Retinal pigment epithelial cell (primary cell): ENCODE results near the gene LOXHD1.

Source experiments
- DNase-seq: peaks from one replicate; pipeline ENCODE4 v3.0.0-alpha.2; 2010; ENCODE audit warnings: low read depth
- H3K4me3 ChIP-seq: 2 replicates; pipeline ENCODE4 v1.5.1; 2011; ENCODE audit warnings: mild to moderate bottlenecking, low read length, control low read depth, moderate library complexity
- CTCF ChIP-seq: conservative IDR thresholded peaks from 2 replicates; pipeline ENCODE4 v1.5.1; 2011; ENCODE audit warnings: low read depth, low read length, control low read depth, inconsistent platforms

LOXHD1 gene

GRCh38 chr18:46468426-46469180 is 188.4 kb downstream of the LOXHD1 start:
- no peak for DNase-seq
- no peak overlapping the region for H3K4me3 ChIP-seq
- TF ChIP-seq CTCF, result no peak

- DNase-seq, result no peak
- H3K4me3 ChIP-seq, result no peak overlapping the region
- TF ChIP-seq CTCF, result no peak
These were observed 190.5 kb downstream of the LOXHD1 start for GRCh38 chr18:46466234-46467160.

- no peak overlapping the region for H3K4me3 ChIP-seq
- peak; percentile 34 for TF ChIP-seq CTCF
- no peak for DNase-seq
These were observed 191.9 kb downstream of the LOXHD1 start for GRCh38 chr18:46464926-46465655.

- DNase-seq, result no peak
- no peak overlapping the region for H3K4me3 ChIP-seq
- TF ChIP-seq CTCF, result no peak
These were observed 194.5 kb downstream of the LOXHD1 start for GRCh38 chr18:46462523-46462922.

GRCh38 chr18:46461993-46462392 is 195.0 kb downstream of the LOXHD1 start:
- H3K4me3 ChIP-seq, result no peak overlapping the region
- no peak for TF ChIP-seq CTCF
- DNase-seq, result no peak

GRCh38 chr18:46460754-46461153 is 196.3 kb downstream of the LOXHD1 start:
- no peak for TF ChIP-seq CTCF
- no peak overlapping the region for H3K4me3 ChIP-seq
- no peak for DNase-seq
